Smooth muscle cell (in vitro differentiated cells): Measurements from ENCODE around the gene ATG5. TPM values are rescaled to one million over a fixed set of nuclear protein-coding genes. Genes with fewer than 3 reads are reported as not detected.

Experiments used
- DNase-seq: peaks from one replicate; lab custom pipeline; 2025; ENCODE audit not compliant: unreplicated experiment; lab: John Stamatoyannopoulos, UW
- H2AFZ ChIP-seq: fragments of 200-600 bp; sonication (generic); 2 replicates; pipeline ENCODE4 v1.6.0; 2016; ENCODE audit warnings: antibody characterized with exemption, low read depth, mild to moderate bottlenecking
- H3F3A ChIP-seq: fragments of 200-600 bp; sonication (generic); 2 replicates; pipeline ENCODE4 v1.6.0; 2017; ENCODE audit warnings: antibody characterized with exemption, low read depth
- H3K27ac ChIP-seq: fragments of 200-600 bp; sonication (generic); 2 replicates; pipeline ENCODE4 v1.5.1; 2016; ENCODE audit warnings: low read depth, mild to moderate bottlenecking
- H3K27me3 ChIP-seq: fragments of 200-600 bp; sonication (generic); 2 replicates; pipeline ENCODE4 v1.6.1; 2016; ENCODE audit warnings: low read depth, mild to moderate bottlenecking
- H3K36me3 ChIP-seq: fragments of 200-600 bp; sonication (generic); 2 replicates; pipeline ENCODE4 v1.5.1; 2016; ENCODE audit warnings: low read depth
- H3K4me1 ChIP-seq: fragments of 200-600 bp; sonication (generic); 2 replicates; pipeline ENCODE4 v1.5.1; 2016; ENCODE audit warnings: low read depth
- H3K4me2 ChIP-seq: fragments of 200-600 bp; sonication (generic); 2 replicates; pipeline ENCODE4 v1.6.0; 2016; ENCODE audit warnings: mild to moderate bottlenecking
- H3K4me3 ChIP-seq: fragments of 200-600 bp; sonication (generic); 2 replicates; pipeline ENCODE4 v1.5.1; 2016; ENCODE audit warnings: mild to moderate bottlenecking
- H3K79me2 ChIP-seq: fragments of 200-600 bp; sonication (generic); 2 replicates; pipeline ENCODE4 v1.6.0; 2016; ENCODE audit warnings: low read depth, mild to moderate bottlenecking
- H3K9ac ChIP-seq: fragments of 200-600 bp; sonication (generic); 2 replicates; pipeline ENCODE4 v1.6.0; 2016; ENCODE audit warnings: low read depth
- H3K9me3 ChIP-seq: fragments of 200-600 bp; sonication (generic); replicated peaks from 2 replicates; pipeline ENCODE4 v1.5.1; 2016; ENCODE audit warnings: low read depth
- H4K20me1 ChIP-seq: fragments of 200-600 bp; sonication (generic); 2 replicates; pipeline ENCODE4 v1.6.0; 2016; ENCODE audit warnings: low read depth
- CTCF ChIP-seq: fragments of 200-600 bp; sonication (generic); IDR thresholded peaks from 2 replicates; pipeline ENCODE4 v1.5.1; 2017; ENCODE audit warnings: borderline replicate concordance, mild to moderate bottlenecking, antibody characterized with exemption; ENCODE audit not compliant: insufficient read depth, poor library complexity, severe bottlenecking
- WGBS: methylation state at CpG from one replicate; pipeline ENCODE4 v1.1.7; 2016; ENCODE audit warnings: low lambda C conversion rate; 5-methylcytosine and 5-hydroxymethylcytosine counted together
- polyA plus RNA-seq: library from polyadenylated mRNA; unstranded; fragments of >200 nt; fragmentation: Nextera tagmentation; extraction: Ambion mirVana; gene quantifications from 2 replicates; pipeline ENCODE4 v1.2.1, GENCODE V29; 2016
- total RNA-seq: library from RNA; depleted of rRNA; stranded (reverse); fragments of >200 nt; gene quantifications from 2 replicates; pipeline ENCODE4 v1.2.3, GENCODE V29; 2014

ATG5 gene
- total and polyA plus RNA-seq, 2 experiments from 2014 or later = 33.7 to 34.4 TPM

GRCh38 chr6:106370639-106371038, 45.1 kb upstream of the ATG5 start:
- no peaks in the 10 kb centered on the region for H4K20me1 ChIP-seq
- no peaks in the 10 kb centered on the region for H3K9me3 ChIP-seq
- H3F3A ChIP-seq = no peaks in the 10 kb centered on the region
- no peak for DNase-seq
- no peaks in the 10 kb centered on the region for H3K27me3 ChIP-seq
- TF ChIP-seq CTCF = no peak
- H2AFZ ChIP-seq = no peak overlapping the region
- no peaks in the 10 kb centered on the region for H3K4me1 ChIP-seq
- no peak overlapping the region for H3K9ac ChIP-seq
- 63% methylated on average over 1 of the region's 1 CpG for WGBS
- H3K79me2 ChIP-seq = no peaks in the 10 kb centered on the region
- H3K4me2 ChIP-seq = no peak overlapping the region
- no peaks in the 10 kb centered on the region for H3K36me3 ChIP-seq
- H3K4me3 ChIP-seq = no peak overlapping the region
- H3K27ac ChIP-seq = no peak overlapping the region

- Histone ChIP-seq H4K20me1 (no peaks in the 10 kb centered on the region), H3K4me2 (no peak overlapping the region), H3K27me3 (no peaks in the 10 kb centered on the region), H3K4me3 (no peak overlapping the region), H2AFZ (no peak overlapping the region), H3K9me3 (no peaks in the 10 kb centered on the region), H3K4me1 (no peaks in the 10 kb centered on the region), H3K79me2 (no peaks in the 10 kb centered on the region), H3K27ac (no peak overlapping the region), H3K36me3 (no peaks in the 10 kb centered on the region), H3K9ac (no peak overlapping the region), H3F3A (no peaks in the 10 kb centered on the region)
- no peak for DNase-seq
- 85% methylated on average over 2 of the region's 2 CpGs for WGBS
- TF ChIP-seq CTCF = no peak
Measured at GRCh38 chr6:106369739-106370138, 44.2 kb upstream of the ATG5 start.

DNA sequence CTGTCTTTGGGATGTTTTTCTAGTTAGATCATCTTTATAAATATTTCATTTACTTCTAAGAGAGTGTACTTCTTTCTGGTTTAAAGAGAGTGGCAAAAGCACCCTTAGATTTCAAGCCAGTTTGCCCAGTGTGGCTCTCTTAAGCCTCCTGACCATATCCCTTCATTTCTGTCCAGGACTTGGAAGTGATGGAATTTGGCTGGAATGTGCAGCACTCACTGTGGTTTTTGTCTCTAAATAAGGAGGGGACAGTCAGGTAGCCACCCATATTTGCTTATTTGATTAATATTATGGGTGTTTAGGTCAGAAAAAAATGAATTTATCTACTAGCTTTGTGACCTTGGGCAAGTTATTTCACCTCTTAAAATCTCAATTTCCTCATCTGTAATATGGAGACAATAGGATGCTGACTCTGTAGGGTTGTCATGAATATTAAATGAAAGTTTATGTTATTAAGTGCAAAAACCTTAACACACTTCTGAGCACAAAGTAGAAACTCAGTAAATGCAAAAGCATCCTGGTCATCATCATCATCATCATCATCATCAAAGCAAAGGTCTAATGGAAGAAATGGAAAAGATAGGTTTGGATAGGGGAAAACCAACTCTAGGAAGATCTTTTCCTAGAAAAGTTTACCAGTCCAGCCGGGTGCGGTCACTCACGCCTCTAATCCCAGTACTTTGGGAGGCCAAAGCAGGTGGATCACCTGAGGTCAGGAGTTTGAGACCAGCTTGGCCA, 38.0 kb upstream of the ATG5 start:
- H3K4me1 ChIP-seq = peaks cover 3% of the 10 kb centered on the region
- no peak overlapping the region for H3K9ac ChIP-seq
- no peak overlapping the region for H2AFZ ChIP-seq
- no peak for TF ChIP-seq CTCF
- H4K20me1 ChIP-seq = no peaks in the 10 kb centered on the region
- no peak overlapping the region for H3K27ac ChIP-seq
- H3K79me2 ChIP-seq = no peaks in the 10 kb centered on the region
- no peak overlapping the region for H3K4me3 ChIP-seq
- H3K9me3 ChIP-seq = no peaks in the 10 kb centered on the region
- H3K27me3 ChIP-seq = peaks cover 30% of the 10 kb centered on the region
- no peak for DNase-seq
- H3K4me2 ChIP-seq = no peak overlapping the region
- 98% methylated on average over 3 of the region's 3 CpGs for WGBS
- no peaks in the 10 kb centered on the region for H3F3A ChIP-seq
- H3K36me3 ChIP-seq = no peaks in the 10 kb centered on the region

GRCh38 chr6:106360989-106361430, 35.5 kb upstream of the ATG5 start:
- H3K4me3 ChIP-seq = peak overlapping the region; percentile 53
- H3K9me3 ChIP-seq = no peaks in the 10 kb centered on the region
- no peak for DNase-seq
- no peak overlapping the region for H3K9ac ChIP-seq
- no peaks in the 10 kb centered on the region for H4K20me1 ChIP-seq
- TF ChIP-seq CTCF = no peak
- peaks cover 3% of the 10 kb centered on the region for H3K4me1 ChIP-seq
- H3K79me2 ChIP-seq = no peaks in the 10 kb centered on the region
- peak overlapping the region; percentile 94 for H3K4me2 ChIP-seq
- WGBS = 3% methylated on average over 30 of the region's 31 CpGs
- H2AFZ ChIP-seq = peak overlapping the region; percentile 97
- no peak overlapping the region for H3K27ac ChIP-seq
- no peaks in the 10 kb centered on the region for H3F3A ChIP-seq
- H3K27me3 ChIP-seq = peaks cover 34% of the 10 kb centered on the region
- H3K36me3 ChIP-seq = no peaks in the 10 kb centered on the region
